Right atrium auricular region (tissue), 2 donors: Measurements from ENCODE around the gene AMOTL2. TPM values are rescaled to one million over a fixed set of nuclear protein-coding genes. Genes with fewer than 3 reads are reported as not detected.
A peak's percentile ranks its signal among the peaks of the same experiment; 100 is the strongest.

Experiments used
- DNase-seq: peaks from one replicate; pipeline ENCODE4 v3.0.0-alpha.2; 2019; ENCODE audit warnings: low spot score
- H3K27ac ChIP-seq, 2 donors: fragments of 200-600 bp; sonication (generic); 1 replicate in 1 of 2; 2 replicates in 1 of 2; pipeline ENCODE4 v1.5.1; 2016 to 2019
- H3K27me3 ChIP-seq, 2 donors: fragments of 200-600 bp; sonication (generic); one replicate each; pipeline versions ENCODE4 v1.5.1 to v1.6.0; 2017 to 2019
- H3K36me3 ChIP-seq: fragments of 200-600 bp; sonication (generic); one replicate; pipeline ENCODE4 v1.5.1; 2016
- H3K4me1 ChIP-seq, 2 donors: fragments of 200-600 bp; sonication (generic); one replicate each; pipeline versions ENCODE4 v1.5.1 to v1.6.0; 2017 to 2019
- H3K4me3 ChIP-seq, 2 donors: fragments of 200-600 bp; sonication (generic); 1 replicate in 1 of 2; 2 replicates in 1 of 2; pipeline ENCODE4 v1.5.1; 2017 to 2019; ENCODE audit warnings: mild to moderate bottlenecking in 1 of 2, moderate library complexity in 1 of 2
- H3K9me3 ChIP-seq, 2 donors: fragments of 200-600 bp; sonication (generic); one replicate each; pipeline ENCODE4 v1.5.1; 2019
- total RNA-seq, 2 donors: library from RNA; depleted of rRNA; stranded (reverse); fragments of >200 nt; gene quantifications; one replicate each; pipeline ENCODE4 v1.1.0, GENCODE V29; 2016
- TF ChIP-seq, protein P1 (sequence below), 2 donors: fragments of 200-600 bp; sonication (generic); IDR thresholded peaks; one replicate each; pipeline ENCODE4 v1.5.1; 2019; ENCODE audit warnings: antibody characterized with exemption in 2 of 2

Gene AMOTL2
- total RNA-seq, 2 donors from 2014 or later: 62.3 to 119 TPM

DNA sequence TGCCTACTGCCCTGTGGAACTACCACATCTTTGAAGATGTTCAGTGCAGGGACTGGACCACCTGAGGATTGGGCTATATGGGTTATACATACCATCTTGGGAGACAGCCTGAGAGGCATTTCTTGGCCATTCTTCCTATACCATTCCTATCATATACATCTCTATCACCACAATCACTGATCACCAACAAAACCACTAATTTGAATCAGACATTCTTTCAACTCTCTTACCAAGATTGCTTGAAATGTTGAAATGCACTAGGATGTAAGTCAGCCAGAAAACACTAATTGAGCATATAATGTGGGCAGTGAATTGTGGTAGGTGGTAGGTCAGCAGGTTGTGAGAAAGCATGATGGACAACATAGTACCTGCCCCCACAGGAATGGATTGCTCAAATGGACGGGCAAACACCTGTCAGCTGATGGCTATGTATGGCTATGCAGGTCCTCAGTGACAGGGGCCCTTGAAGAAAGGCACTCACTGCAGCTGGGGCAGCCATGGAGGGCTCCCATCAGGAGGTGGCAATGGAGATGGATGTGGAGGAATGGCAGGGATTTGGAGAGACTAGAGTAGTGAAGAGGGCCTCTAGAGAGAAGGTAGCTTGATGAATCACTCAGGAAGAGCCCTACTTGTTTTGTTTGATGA, 49.1 kb downstream of the AMOTL2 start:
- peaks cover 0 to 36% of the 10 kb centered on the region in 2 donors for H3K4me1 ChIP-seq
- peak overlapping the region in 1 of 2 donors; percentile 51 for H3K27ac ChIP-seq
- H3K27me3 ChIP-seq: no peaks in the 10 kb centered on the region
- no peak overlapping the region for H3K4me3 ChIP-seq
- DNase-seq: no peak
- H3K9me3 ChIP-seq: no peaks in the 10 kb centered on the region
- no peaks in the 10 kb centered on the region for H3K36me3 ChIP-seq
- TF ChIP-seq, protein P1, sequence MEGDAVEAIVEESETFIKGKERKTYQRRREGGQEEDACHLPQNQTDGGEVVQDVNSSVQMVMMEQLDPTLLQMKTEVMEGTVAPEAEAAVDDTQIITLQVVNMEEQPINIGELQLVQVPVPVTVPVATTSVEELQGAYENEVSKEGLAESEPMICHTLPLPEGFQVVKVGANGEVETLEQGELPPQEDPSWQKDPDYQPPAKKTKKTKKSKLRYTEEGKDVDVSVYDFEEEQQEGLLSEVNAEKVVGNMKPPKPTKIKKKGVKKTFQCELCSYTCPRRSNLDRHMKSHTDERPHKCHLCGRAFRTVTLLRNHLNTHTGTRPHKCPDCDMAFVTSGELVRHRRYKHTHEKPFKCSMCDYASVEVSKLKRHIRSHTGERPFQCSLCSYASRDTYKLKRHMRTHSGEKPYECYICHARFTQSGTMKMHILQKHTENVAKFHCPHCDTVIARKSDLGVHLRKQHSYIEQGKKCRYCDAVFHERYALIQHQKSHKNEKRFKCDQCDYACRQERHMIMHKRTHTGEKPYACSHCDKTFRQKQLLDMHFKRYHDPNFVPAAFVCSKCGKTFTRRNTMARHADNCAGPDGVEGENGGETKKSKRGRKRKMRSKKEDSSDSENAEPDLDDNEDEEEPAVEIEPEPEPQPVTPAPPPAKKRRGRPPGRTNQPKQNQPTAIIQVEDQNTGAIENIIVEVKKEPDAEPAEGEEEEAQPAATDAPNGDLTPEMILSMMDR (IDR thresholded peaks at IDR 0.05): no peak

DNA sequence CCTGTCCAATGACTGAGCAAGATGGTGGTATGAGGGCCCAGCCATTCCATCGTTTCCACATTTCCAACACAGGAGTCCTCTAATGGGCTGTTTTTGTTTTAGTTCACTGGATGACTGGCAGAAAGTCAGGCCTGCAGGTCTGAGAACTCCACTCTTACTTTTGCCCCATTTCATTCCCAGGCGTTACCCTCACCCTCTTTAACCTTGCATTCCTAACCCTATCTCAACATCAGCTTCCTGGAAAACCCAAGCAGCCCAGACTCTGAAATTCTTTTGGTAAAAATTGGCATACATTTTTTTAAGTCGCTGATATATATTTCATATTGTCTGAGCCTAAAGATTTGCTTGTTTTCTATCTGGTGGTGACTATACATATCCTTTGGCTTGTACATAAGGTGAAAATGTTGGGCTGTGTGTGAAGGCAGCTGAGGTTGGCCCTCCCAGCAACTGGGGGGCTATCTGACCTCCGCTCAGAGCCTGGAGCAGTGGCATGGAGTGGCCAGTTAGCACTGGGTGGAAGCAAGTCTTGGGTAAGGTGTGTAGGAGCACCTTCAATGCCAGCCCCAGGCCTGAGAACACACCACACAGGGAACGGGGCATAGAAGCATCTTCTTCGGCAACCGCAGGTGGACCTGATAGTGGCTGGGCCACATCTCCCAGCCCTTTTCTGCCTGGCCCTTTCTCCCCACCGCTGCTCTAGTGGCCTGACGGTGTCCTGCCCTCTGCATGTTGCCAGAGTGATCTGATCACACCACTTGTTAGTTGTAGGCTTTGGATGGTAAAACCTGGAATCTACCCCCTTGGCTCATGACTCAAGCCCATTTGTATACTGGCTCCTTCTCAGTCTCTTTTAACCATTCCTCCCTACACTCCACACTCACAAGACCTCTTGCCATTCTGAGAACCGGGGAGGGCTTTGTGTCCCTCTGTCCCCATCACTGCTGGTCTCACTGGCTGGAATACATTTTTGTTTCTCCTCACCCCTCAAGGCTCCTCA, 50.0 kb downstream of the AMOTL2 start:
- H3K4me1 ChIP-seq: peaks cover 0 to 34% of the 10 kb centered on the region in 2 donors
- no peaks in the 10 kb centered on the region for H3K36me3 ChIP-seq
- no peak overlapping the region for H3K27ac ChIP-seq
- DNase-seq: no peak
- H3K9me3 ChIP-seq: no peaks in the 10 kb centered on the region
- TF ChIP-seq, protein P1 (IDR thresholded peaks at IDR 0.05): no peak
- H3K4me3 ChIP-seq: no peak overlapping the region
- H3K27me3 ChIP-seq: no peaks in the 10 kb centered on the region

DNA sequence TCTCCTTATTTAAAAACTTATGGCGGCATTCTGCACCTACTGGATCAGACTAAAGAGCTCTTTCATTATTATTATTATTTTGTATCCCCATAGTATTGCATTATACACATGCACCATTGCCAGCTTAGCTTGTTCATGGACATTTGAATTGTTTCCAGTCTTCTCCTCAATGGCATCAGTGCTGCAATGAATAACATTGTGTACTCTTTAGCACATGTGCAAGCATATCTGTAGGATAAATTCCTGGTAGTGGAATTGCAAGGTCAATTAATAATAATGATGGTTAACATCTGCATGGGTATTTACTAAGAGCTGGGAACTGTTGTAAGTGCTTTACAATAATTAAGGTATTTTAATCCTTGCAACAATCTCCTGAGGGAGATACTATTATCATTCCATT, 52.0 kb downstream of the AMOTL2 start:
- Histone ChIP-seq H3K9me3 (no peaks in the 10 kb centered on the region), H3K27ac (no peak overlapping the region), H3K4me3 (no peak overlapping the region), H3K4me1 (peaks cover 0 to 23% of the 10 kb centered on the region in 2 donors), H3K36me3 (no peaks in the 10 kb centered on the region), H3K27me3 (no peaks in the 10 kb centered on the region)
- TF ChIP-seq, protein P1 (IDR thresholded peaks at IDR 0.05): no peak
- DNase-seq: no peak

DNA sequence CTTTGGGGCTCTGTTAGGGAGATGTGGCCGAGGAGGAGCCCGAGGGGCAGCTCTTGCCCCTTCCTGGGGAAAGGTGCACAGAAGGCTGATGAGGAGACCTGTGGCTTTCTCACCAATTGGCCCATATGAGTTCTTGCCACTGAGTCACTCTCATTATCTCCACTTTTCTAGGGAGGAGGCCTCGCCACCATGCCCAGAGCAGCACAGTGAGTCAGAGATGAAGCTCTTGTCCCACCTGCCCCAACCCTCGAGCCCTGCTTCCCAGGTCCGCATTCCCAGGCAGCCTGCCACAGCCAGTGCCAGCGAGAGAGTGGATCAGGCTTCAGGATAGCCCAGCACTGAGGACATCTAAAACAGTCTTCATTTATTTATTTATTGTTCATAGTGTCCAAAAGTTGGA, 53.5 kb downstream of the AMOTL2 start:
- TF ChIP-seq, protein P1 (IDR thresholded peaks at IDR 0.05): no peak
- peaks cover 0 to 13% of the 10 kb centered on the region in 2 donors for H3K4me1 ChIP-seq
- no peaks in the 10 kb centered on the region for H3K27me3 ChIP-seq
- DNase-seq: peak; percentile 50
- H3K27ac ChIP-seq: no peak overlapping the region
- no peaks in the 10 kb centered on the region for H3K9me3 ChIP-seq
- H3K4me3 ChIP-seq: no peak overlapping the region
- no peaks in the 10 kb centered on the region for H3K36me3 ChIP-seq

DNA sequence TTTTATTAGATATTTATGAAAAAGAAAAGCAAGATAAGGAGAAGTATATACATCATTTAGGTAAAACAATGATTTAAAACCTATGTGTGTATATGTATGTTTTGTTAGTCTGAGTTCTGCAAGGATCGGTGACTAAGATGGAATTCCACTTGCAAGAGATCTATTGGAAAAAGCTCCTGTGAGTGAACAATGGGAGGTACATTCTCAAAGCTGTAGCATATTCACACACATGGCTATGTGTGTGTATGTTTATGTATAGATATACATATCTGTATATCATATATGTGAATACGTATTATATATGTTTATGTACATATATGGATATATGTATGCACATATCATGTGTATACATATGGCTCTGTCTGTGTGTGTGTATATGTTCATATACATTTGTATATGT, 54.3 kb downstream of the AMOTL2 start:
- Histone ChIP-seq H3K9me3 (no peaks in the 10 kb centered on the region), H3K36me3 (no peaks in the 10 kb centered on the region), H3K4me1 (peaks cover 0 to 14% of the 10 kb centered on the region in 2 donors), H3K4me3 (no peak overlapping the region), H3K27ac (no peak overlapping the region), H3K27me3 (no peaks in the 10 kb centered on the region)
- TF ChIP-seq, protein P1 (IDR thresholded peaks at IDR 0.05): no peak
- no peak for DNase-seq
